Brain microvascular endothelial cell (primary cell): ENCODE data around the gene ZDHHC3.

Experiments used
- DNase-seq: peaks from one replicate; pipeline ENCODE4 v3.0.0-alpha.2; 2020
- H3K27ac ChIP-seq: fragments of 250-450 bp; sonication (Bioruptor Pico); 2 replicates; pipeline ENCODE4 v1.5.1; 2020; ENCODE audit warnings: mild to moderate bottlenecking, moderate library complexity
- H3K27me3 ChIP-seq: fragments of 250-450 bp; sonication (Bioruptor Pico); replicated peaks from 2 replicates; pipeline ENCODE4 v1.5.1; 2020; ENCODE audit warnings: mild to moderate bottlenecking
- H3K36me3 ChIP-seq: fragments of 250-450 bp; sonication (Bioruptor Pico); replicated peaks from 2 replicates; pipeline ENCODE4 v1.5.1; 2020; ENCODE audit warnings: mild to moderate bottlenecking
- H3K4me3 ChIP-seq: 2 replicates; pipeline ENCODE4 v1.5.1; 2011; ENCODE audit warnings: low read depth, mild to moderate bottlenecking, control low read depth, low read length, moderate library complexity
- in situ Hi-C: cut with HindIII; loops from 2 replicates; pipeline ENCODE4 v1.10.0; 2017; ENCODE audit warnings: low sequenced_read_pairs, low pct_ligation_motif_present
- TF ChIP-seq, protein P1 (sequence below): IDR thresholded peaks from 2 replicates; pipeline ENCODE4 v1.5.1; 2011; ENCODE audit warnings: low read depth, mild to moderate bottlenecking, moderate library complexity, low read length, control low read depth, inconsistent platforms; ENCODE audit errors: missing control alignments

Gene ZDHHC3

DNA sequence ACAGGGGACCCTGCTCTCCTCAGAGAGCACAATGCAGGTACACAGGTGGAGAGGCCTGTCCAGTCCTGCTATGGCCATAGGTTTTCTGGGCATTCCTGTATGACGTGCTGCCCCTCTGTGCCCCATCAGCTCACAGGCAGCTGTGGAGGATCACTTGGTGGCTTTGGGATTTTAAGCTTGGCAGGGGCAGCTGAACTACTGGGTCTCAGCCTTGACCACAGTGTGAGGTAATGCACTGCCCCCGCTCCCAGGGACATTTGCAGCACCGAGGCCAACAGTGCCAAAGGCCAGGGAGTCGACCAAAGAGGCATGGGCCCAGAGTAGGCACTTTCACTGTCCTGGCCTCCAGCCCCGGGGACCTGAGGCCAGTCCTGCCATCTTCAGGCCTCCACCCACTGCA, 46.2 kb downstream of the ZDHHC3 start:
- Histone ChIP-seq H3K36me3 (peaks cover 16% of the 10 kb centered on the region), H3K4me3 (no peak overlapping the region), H3K27ac (no peak overlapping the region), H3K27me3 (no peaks in the 10 kb centered on the region)
- TF ChIP-seq, protein P1, sequence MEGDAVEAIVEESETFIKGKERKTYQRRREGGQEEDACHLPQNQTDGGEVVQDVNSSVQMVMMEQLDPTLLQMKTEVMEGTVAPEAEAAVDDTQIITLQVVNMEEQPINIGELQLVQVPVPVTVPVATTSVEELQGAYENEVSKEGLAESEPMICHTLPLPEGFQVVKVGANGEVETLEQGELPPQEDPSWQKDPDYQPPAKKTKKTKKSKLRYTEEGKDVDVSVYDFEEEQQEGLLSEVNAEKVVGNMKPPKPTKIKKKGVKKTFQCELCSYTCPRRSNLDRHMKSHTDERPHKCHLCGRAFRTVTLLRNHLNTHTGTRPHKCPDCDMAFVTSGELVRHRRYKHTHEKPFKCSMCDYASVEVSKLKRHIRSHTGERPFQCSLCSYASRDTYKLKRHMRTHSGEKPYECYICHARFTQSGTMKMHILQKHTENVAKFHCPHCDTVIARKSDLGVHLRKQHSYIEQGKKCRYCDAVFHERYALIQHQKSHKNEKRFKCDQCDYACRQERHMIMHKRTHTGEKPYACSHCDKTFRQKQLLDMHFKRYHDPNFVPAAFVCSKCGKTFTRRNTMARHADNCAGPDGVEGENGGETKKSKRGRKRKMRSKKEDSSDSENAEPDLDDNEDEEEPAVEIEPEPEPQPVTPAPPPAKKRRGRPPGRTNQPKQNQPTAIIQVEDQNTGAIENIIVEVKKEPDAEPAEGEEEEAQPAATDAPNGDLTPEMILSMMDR: no peak
- no peak for DNase-seq
- in situ Hi-C loops: no loop called here

DNA sequence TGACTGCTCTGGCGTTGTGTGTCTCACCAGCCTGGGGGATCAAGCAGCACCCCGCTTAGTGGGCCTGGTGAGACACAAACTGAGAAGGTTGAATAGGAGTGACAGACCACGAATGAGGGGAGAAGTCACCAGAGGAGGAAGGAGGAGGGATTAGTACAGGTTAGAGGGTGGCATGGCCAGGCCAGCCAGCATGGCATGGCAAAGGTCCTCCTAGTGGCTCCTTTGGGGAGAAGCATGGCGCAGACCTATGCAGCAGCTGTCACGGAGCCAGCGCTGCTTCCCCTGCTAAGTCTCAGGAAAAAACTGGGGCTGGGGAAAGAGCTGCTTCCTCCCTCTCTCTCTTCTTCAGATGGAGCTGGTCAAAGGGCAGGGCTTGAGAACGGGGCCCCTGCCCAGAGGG, 48.6 kb downstream of the ZDHHC3 start:
- no peak for DNase-seq
- Histone ChIP-seq H3K27me3 (no peaks in the 10 kb centered on the region), H3K36me3 (peaks cover 11% of the 10 kb centered on the region), H3K27ac (no peak overlapping the region), H3K4me3 (no peak overlapping the region)
- TF ChIP-seq, protein P1: no peak
- in situ Hi-C loops: no loop called here

DNA sequence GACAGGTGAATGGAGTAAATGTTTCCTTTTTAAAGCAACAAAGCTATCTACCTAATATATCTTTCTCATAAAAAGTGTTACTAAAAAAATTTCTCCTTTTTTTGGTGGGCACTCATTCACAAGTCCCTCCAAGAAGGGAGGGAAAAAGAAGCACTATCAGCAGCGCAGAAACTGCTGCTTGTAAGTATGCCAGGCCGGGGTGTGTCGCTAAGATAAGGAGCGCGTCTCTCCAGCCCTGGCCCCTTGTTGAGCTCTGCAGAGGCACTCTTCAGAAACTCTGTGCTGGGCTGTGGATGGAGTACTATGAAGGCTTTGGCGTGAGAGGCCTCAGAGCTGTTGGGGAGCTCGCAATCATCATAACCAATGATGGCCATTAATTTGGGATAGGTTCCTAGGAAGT, 49.1 kb downstream of the ZDHHC3 start:
- DNase-seq: no peak
- no peak overlapping the region for H3K4me3 ChIP-seq
- in situ Hi-C loops: no loop called here
- H3K27me3 ChIP-seq: no peaks in the 10 kb centered on the region
- TF ChIP-seq, protein P1: no peak
- peaks cover 11% of the 10 kb centered on the region for H3K36me3 ChIP-seq
- H3K27ac ChIP-seq: no peak overlapping the region

DNA sequence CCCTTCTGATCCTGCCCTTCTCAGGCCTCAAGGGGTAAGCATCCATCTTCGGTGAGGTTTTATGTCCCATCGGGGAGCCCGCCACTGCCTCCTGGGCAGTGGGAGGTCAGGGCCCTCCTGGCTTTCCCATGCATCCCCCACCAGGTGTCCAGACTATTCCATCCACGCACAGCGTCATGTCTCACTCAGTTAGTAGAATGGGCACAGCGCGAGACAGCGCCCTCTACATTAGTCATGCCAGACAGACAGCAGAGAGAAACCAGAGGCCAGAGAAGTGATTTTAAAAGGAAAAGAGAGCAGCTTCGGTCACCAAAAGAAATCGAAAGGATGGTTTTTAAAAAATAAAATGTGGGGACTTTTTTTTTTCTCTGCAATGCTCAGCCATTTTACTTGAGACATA, 49.8 kb downstream of the ZDHHC3 start:
- Histone ChIP-seq H3K36me3 (peaks cover 14% of the 10 kb centered on the region), H3K4me3 (no peak overlapping the region), H3K27ac (no peak overlapping the region), H3K27me3 (no peaks in the 10 kb centered on the region)
- DNase-seq: no peak
- in situ Hi-C loops: no loop called here
- TF ChIP-seq, protein P1: peak; percentile 17

DNA sequence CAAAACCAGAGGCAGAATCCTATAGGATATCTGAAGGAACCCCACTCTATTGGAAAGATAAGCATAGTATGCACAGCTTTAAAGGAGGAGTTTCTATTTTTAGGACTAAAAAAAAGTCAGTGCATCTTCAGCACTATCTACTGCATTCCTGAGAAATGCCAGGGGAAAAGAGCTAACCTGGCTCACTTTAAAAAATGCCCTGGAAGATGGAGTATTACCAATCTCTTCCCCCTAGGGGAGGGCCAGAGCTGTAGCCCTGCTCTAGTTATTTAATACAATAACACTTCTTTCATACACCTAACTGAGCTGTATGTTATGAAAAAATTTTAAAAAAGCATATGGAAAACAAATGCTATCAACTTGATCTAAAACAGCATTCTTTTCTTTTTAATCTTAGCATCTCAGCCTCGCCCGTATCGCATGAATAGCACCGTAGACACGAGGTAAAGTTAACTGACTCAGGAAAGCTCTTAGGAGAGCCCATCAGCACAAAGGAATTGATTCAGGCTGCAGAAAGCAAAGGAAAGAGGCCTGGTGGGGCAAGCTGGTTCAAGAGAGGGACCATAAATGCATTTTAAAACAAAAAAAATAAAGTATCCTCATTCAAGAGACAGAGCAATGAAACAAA, 51.4 kb downstream of the ZDHHC3 start:
- Histone ChIP-seq H3K27me3 (no peaks in the 10 kb centered on the region), H3K36me3 (peaks cover 11% of the 10 kb centered on the region), H3K27ac (no peak overlapping the region), H3K4me3 (no peak overlapping the region)
- no peak for DNase-seq
- in situ Hi-C loops: no loop called here
- TF ChIP-seq, protein P1: no peak
